HepG2 (cell line): Measurements from ENCODE around the gene U2AF1L4. TPM values are rescaled to one million over a fixed set of nuclear protein-coding genes. Genes with fewer than 3 reads are reported as not detected.
A peak's percentile ranks its signal among the peaks of the same experiment; 100 is the strongest.

ENCODE experiments used
- EP300 ChIP-seq, 3 experiments: sonication (generic) in 1 of 3; formaldehyde crosslinking in 1 of 3; IDR thresholded peaks; 2 replicates each; pipeline versions ENCODE4 v1.5.1 to v1.6.1; 2011 to 2020; ENCODE audit warnings: low read depth in 2 of 3, low read length in 2 of 3, borderline replicate concordance in 1 of 3, improper control_type of control experiment in 1 of 3, mild to moderate bottlenecking in 1 of 3, missing genetic modification reagents in 1 of 3, moderate library complexity in 1 of 3
- GATAD1 ChIP-seq: IDR thresholded peaks from 2 replicates; pipeline ENCODE4 v1.6.1; 2016; ENCODE audit warnings: missing genetic modification reagents, missing compliant biosample characterization
- GTF3A ChIP-seq: sonication (generic); formaldehyde crosslinking; conservative IDR thresholded peaks from 2 replicates; pipeline ENCODE4 v1.4.0; 2020; ENCODE audit warnings: mild to moderate bottlenecking, missing genetic modification reagents
- NCOA2 ChIP-seq: sonication (generic); formaldehyde crosslinking; IDR thresholded peaks from 2 replicates; pipeline ENCODE4 v1.8.0; 2022; ENCODE audit warnings: inconsistent platforms
- NFKBIZ ChIP-seq: IDR thresholded peaks from 2 replicates; pipeline ENCODE4 v1.6.1; 2018; ENCODE audit warnings: missing genetic modification reagents, missing compliant biosample characterization
- REXO4 ChIP-seq: sonication (generic); formaldehyde crosslinking; IDR thresholded peaks from 2 replicates; pipeline ENCODE4 v1.8.0; 2022; ENCODE audit warnings: missing genetic modification reagents, mild to moderate bottlenecking, borderline replicate concordance
- ZNF10 ChIP-seq: sonication (generic); formaldehyde crosslinking; IDR thresholded peaks from 2 replicates; pipeline ENCODE4 v1.4.0; 2020; ENCODE audit warnings: mild to moderate bottlenecking, low read depth, missing genetic modification reagents, borderline replicate concordance
- ZNF232 ChIP-seq: sonication (generic); formaldehyde crosslinking; IDR thresholded peaks from 2 replicates; pipeline ENCODE4 v1.4.0; 2020; ENCODE audit warnings: missing genetic modification reagents, borderline replicate concordance
- ZNF264 ChIP-seq: sonication (generic); formaldehyde crosslinking; IDR thresholded peaks from 2 replicates; pipeline ENCODE4 v1.4.0; 2020; ENCODE audit warnings: missing genetic modification reagents
- ZNF343 ChIP-seq: sonication (generic); formaldehyde crosslinking; IDR thresholded peaks from 2 replicates; pipeline ENCODE4 v1.4.0; 2020; ENCODE audit warnings: mild to moderate bottlenecking, missing genetic modification reagents
- ZNF773 ChIP-seq: sonication (generic); formaldehyde crosslinking; IDR thresholded peaks from 2 replicates; pipeline ENCODE4 v1.4.0; 2020; ENCODE audit warnings: missing genetic modification reagents, borderline replicate concordance
- polyA plus RNA-seq, 8 experiments: library from polyadenylated mRNA; depleted of rRNA in 3 of 8; stranded (reverse) in 7 of 8; unstranded in 1 of 8; fragments of >200 nt; fragmentation: Illumina TruSeq in 4 of 8; extraction: Trizol in 4 of 8; gene quantifications; 2 replicates each; pipeline versions ENCODE4 v1.2.1 to v1.2.3, GENCODE V29; 2011 to 2016; ENCODE audit warnings: low read depth in 4 of 8, missing spikeins in 1 of 8, mixed read lengths in 1 of 8; ENCODE audit not compliant: insufficient read depth in 1 of 8
- total RNA-seq, 5 experiments: library from RNA; depleted of rRNA; stranded (reverse); fragments of >200 nt; fragmentation: Illumina TruSeq; extraction: Trizol; gene quantifications; 2 replicates each; pipeline ENCODE4 v1.2.3, GENCODE V29; 2016; ENCODE audit warnings: low read depth in 1 of 5
- TF ChIP-seq, protein P1 (sequence below): IDR thresholded peaks from 2 replicates; pipeline ENCODE4 v1.6.1; 2012; ENCODE audit warnings: low read depth, low read length, improper control_type of control experiment
- TF ChIP-seq, protein P2 (sequence below): sonication (generic); formaldehyde crosslinking; conservative IDR thresholded peaks from 2 replicates; pipeline ENCODE4 v1.4.0; 2020; ENCODE audit warnings: missing genetic modification reagents
- TF ChIP-seq, protein P3 (sequence below): sonication (generic); formaldehyde crosslinking; IDR thresholded peaks from 2 replicates; pipeline ENCODE4 v1.4.0; 2020; ENCODE audit warnings: mild to moderate bottlenecking, low read depth, missing genetic modification reagents
- TF ChIP-seq, protein P4 (sequence below): sonication (generic); formaldehyde crosslinking; IDR thresholded peaks from 2 replicates; pipeline ENCODE4 v1.4.0; 2020; ENCODE audit warnings: missing genetic modification reagents, mild to moderate bottlenecking, borderline replicate concordance
- TF ChIP-seq, protein P5 (sequence below): IDR thresholded peaks from 2 replicates; pipeline ENCODE4 v1.6.1; 2016; ENCODE audit warnings: low read depth
- TF ChIP-seq, protein P6 (sequence below): sonication (generic); formaldehyde crosslinking; IDR thresholded peaks from 2 replicates; pipeline ENCODE4 v1.4.0; 2020; ENCODE audit warnings: missing genetic modification reagents, mild to moderate bottlenecking, borderline replicate concordance
- TF ChIP-seq, protein P7 (sequence below): sonication (generic); formaldehyde crosslinking; conservative IDR thresholded peaks from 2 replicates; pipeline ENCODE4 v1.5.0; 2020; ENCODE audit warnings: missing genetic modification reagents

U2AF1L4 gene
- total and polyA plus RNA-seq, 2 of the 13 experiments (the other 11 are each of a cell fraction or from before 2014, with no cell fraction given), result 7.9 to 15.4 TPM

DNA sequence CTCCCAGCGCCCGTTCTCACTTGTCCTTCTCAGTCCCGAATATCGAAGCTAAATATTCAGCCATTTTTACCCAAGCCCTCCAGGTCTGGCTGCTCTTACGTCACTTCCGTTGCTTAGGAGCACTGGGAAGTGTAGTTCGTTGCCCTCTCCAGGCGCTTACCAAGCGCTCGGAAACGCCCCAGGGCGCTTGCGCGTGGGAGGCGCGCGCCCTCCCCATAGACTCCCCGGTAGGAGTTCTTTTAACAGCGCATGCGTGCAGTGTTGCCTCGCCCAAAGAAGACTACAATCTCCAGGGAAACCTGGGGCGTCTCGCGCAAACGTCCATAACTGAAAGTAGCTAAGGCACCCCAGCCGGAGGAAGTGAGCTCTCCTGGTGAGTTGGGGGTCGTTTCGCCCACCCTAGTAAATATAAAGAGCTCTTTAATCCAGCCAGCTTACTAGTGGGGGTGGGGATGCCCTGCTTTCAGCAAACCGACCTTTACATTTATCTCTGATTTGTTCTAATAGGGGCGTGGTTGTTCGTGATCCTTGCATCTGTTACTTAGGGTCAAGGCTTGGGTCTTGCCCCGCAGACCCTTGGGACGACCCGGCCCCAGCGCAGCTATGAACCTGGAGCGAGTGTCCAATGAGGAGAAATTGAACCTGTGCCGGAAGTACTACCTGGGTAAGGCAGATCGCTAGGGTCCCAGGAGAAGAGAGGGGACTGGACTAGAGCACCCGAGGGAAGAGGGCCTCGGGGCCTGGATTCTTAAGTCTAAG, at the start of gene U2AF1L4, which contains the start of gene PSENEN (continued):
- TF ChIP-seq, protein P1, sequence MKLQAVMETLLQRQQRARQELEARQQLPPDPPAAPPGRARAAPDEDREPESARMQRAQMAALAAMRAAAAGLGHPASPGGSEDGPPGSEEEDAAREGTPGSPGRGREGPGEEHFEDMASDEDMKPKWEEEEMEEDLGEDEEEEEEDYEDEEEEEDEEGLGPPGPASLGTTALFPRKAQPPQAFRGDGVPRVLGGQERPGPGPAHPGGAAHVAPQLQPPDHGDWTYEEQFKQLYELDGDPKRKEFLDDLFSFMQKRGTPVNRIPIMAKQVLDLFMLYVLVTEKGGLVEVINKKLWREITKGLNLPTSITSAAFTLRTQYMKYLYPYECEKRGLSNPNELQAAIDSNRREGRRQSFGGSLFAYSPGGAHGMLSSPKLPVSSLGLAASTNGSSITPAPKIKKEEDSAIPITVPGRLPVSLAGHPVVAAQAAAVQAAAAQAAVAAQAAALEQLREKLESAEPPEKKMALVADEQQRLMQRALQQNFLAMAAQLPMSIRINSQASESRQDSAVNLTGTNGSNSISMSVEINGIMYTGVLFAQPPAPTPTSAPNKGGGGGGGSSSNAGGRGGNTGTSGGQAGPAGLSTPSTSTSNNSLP, result no peak
- TF ChIP-seq, protein P2, sequence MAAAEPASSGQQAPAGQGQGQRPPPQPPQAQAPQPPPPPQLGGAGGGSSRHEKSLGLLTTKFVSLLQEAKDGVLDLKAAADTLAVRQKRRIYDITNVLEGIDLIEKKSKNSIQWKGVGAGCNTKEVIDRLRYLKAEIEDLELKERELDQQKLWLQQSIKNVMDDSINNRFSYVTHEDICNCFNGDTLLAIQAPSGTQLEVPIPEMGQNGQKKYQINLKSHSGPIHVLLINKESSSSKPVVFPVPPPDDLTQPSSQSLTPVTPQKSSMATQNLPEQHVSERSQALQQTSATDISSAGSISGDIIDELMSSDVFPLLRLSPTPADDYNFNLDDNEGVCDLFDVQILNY (CRISPR knock-in tag), result no peak
- TF ChIP-seq, protein P3, sequence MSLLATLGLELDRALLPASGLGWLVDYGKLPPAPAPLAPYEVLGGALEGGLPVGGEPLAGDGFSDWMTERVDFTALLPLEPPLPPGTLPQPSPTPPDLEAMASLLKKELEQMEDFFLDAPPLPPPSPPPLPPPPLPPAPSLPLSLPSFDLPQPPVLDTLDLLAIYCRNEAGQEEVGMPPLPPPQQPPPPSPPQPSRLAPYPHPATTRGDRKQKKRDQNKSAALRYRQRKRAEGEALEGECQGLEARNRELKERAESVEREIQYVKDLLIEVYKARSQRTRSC, result no peak
- TF ChIP-seq ZNF343 (CRISPR knock-in tag), result no peak
- no peak for TF ChIP-seq EP300 (IDR thresholded peaks at IDR 0.05; ENCODE audit: low read depth in 2 of 2, low read length in 2 of 2)
- no peak for TF ChIP-seq EP300 (CRISPR knock-in tag; IDR thresholded peaks at IDR 0.05; ENCODE audit: borderline replicate concordance)
- no peak for TF ChIP-seq ZNF264 (CRISPR knock-in tag)
- TF ChIP-seq, protein P4, sequence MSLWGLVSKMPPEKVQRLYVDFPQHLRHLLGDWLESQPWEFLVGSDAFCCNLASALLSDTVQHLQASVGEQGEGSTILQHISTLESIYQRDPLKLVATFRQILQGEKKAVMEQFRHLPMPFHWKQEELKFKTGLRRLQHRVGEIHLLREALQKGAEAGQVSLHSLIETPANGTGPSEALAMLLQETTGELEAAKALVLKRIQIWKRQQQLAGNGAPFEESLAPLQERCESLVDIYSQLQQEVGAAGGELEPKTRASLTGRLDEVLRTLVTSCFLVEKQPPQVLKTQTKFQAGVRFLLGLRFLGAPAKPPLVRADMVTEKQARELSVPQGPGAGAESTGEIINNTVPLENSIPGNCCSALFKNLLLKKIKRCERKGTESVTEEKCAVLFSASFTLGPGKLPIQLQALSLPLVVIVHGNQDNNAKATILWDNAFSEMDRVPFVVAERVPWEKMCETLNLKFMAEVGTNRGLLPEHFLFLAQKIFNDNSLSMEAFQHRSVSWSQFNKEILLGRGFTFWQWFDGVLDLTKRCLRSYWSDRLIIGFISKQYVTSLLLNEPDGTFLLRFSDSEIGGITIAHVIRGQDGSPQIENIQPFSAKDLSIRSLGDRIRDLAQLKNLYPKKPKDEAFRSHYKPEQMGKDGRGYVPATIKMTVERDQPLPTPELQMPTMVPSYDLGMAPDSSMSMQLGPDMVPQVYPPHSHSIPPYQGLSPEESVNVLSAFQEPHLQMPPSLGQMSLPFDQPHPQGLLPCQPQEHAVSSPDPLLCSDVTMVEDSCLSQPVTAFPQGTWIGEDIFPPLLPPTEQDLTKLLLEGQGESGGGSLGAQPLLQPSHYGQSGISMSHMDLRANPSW (CRISPR knock-in tag), result no peak
- TF ChIP-seq GATAD1 (CRISPR knock-in tag), result peak; percentile 91
- TF ChIP-seq ZNF773 (CRISPR knock-in tag), result no peak
- TF ChIP-seq, protein P5, sequence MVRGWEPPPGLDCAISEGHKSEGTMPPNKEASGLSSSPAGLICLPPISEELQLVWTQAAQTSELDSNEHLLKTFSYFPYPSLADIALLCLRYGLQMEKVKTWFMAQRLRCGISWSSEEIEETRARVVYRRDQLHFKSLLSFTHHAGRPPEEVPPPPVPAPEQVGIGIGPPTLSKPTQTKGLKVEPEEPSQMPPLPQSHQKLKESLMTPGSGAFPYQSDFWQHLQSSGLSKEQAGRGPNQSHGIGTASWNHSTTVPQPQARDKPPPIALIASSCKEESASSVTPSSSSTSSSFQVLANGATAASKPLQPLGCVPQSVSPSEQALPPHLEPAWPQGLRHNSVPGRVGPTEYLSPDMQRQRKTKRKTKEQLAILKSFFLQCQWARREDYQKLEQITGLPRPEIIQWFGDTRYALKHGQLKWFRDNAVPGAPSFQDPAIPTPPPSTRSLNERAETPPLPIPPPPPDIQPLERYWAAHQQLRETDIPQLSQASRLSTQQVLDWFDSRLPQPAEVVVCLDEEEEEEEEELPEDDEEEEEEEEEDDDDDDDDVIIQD (CRISPR knock-in tag), result no peak
- no peak for TF ChIP-seq REXO4 (CRISPR knock-in tag)
- no peak for TF ChIP-seq ZNF232
- TF ChIP-seq, protein P6, sequence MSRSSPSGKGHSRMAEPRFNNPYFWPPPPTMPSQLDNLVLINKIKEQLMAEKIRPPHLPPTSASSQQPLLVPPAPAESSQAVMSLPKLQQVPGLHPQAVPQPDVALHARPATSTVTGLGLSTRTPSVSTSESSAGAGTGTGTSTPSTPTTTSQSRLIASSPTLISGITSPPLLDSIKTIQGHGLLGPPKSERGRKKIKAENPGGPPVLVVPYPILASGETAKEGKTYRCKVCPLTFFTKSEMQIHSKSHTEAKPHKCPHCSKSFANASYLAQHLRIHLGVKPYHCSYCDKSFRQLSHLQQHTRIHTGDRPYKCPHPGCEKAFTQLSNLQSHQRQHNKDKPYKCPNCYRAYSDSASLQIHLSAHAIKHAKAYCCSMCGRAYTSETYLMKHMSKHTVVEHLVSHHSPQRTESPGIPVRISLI (CRISPR knock-in tag), result no peak
- TF ChIP-seq ZNF10 (CRISPR knock-in tag), result no peak
- TF ChIP-seq NCOA2 (CRISPR knock-in tag), result no peak
- TF ChIP-seq GTF3A (CRISPR knock-in tag), result no peak
- TF ChIP-seq NFKBIZ, result no peak
- TF ChIP-seq, protein P7, sequence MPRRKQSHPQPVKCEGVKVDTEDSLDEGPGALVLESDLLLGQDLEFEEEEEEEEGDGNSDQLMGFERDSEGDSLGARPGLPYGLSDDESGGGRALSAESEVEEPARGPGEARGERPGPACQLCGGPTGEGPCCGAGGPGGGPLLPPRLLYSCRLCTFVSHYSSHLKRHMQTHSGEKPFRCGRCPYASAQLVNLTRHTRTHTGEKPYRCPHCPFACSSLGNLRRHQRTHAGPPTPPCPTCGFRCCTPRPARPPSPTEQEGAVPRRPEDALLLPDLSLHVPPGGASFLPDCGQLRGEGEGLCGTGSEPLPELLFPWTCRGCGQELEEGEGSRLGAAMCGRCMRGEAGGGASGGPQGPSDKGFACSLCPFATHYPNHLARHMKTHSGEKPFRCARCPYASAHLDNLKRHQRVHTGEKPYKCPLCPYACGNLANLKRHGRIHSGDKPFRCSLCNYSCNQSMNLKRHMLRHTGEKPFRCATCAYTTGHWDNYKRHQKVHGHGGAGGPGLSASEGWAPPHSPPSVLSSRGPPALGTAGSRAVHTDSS, result no peak
